ENCODE data around the gene LPIN1.
A peak's percentile ranks its signal among the peaks of the same experiment; 100 is the strongest.
"Not testable (repeated sequence)": the region's sequence is repeated elsewhere in the genome, so short reads cannot be mapped to it uniquely, and the experiment has no call there.

The LPIN1 gene

GRCh38 chr2:11812466-11813248 lies 66.2 kb downstream of the LPIN1 start:
- DNase-seq (ENCODE audit: low read depth), result no peak

GRCh38 chr2:11813345-11813744 lies 66.9 kb downstream of the LPIN1 start:
- not testable (repeated sequence) for DNase-seq (ENCODE audit: low read depth)

GRCh38 chr2:11813951-11814350 lies 67.5 kb downstream of the LPIN1 start:
- no peak for DNase-seq (ENCODE audit: low read depth)

- DNase-seq (ENCODE audit: low read depth), result no peak
Observed at GRCh38 chr2:11814979-11815510, 68.6 kb downstream of the LPIN1 start.

GRCh38 chr2:11816935-11817334 lies 70.5 kb downstream of the LPIN1 start:
- DNase-seq (ENCODE audit: low read depth), result not testable (repeated sequence)

GRCh38 chr2:11819235-11819729 lies 72.8 kb downstream of the LPIN1 start:
- DNase-seq (ENCODE audit: low read depth), result no peak

GRCh38 chr2:11820650-11821049 lies 74.2 kb downstream of the LPIN1 start:
- DNase-seq (ENCODE audit: low read depth), result no peak

GRCh38 chr2:11821705-11822104 lies 75.3 kb downstream of the LPIN1 start:
- no peak for DNase-seq (ENCODE audit: low read depth)

- DNase-seq (ENCODE audit: low read depth), result not testable (repeated sequence)
Observed at GRCh38 chr2:11822359-11822745, 75.9 kb downstream of the LPIN1 start.

- DNase-seq (ENCODE audit: low read depth), result no peak
Observed at GRCh38 chr2:11822746-11823451, 76.5 kb downstream of the LPIN1 start.

GRCh38 chr2:11824901-11825828 lies 78.7 kb downstream of the LPIN1 start:
- no peak for DNase-seq (ENCODE audit: low read depth)

- DNase-seq (ENCODE audit: low read depth), result no peak
Observed at GRCh38 chr2:11827547-11827946, 81.1 kb downstream of the LPIN1 start.

- no peak for DNase-seq (ENCODE audit: low read depth)
Observed at GRCh38 chr2:11828933-11829323, 82.5 kb downstream of the LPIN1 start.

GRCh38 chr2:11829324-11829946 lies 83.0 kb downstream of the LPIN1 start:
- peak; percentile 22 for DNase-seq (ENCODE audit: low read depth)

- peak; percentile 98 for DNase-seq (ENCODE audit: low read depth)
Observed at GRCh38 chr2:11829947-11830707, 83.7 kb downstream of the LPIN1 start.

GRCh38 chr2:11830708-11831301 lies 84.4 kb downstream of the LPIN1 start:
- DNase-seq (ENCODE audit: low read depth), result no peak

GRCh38 chr2:11831415-11831814 lies 85.0 kb downstream of the LPIN1 start:
- no peak for DNase-seq (ENCODE audit: low read depth)

GRCh38 chr2:11832531-11832930 lies 86.1 kb downstream of the LPIN1 start:
- no peak for DNase-seq (ENCODE audit: low read depth)

GRCh38 chr2:11833601-11834000 lies 87.2 kb downstream of the LPIN1 start:
- peak; percentile 35 for DNase-seq (ENCODE audit: low read depth)

- DNase-seq (ENCODE audit: low read depth), result no peak
Observed at GRCh38 chr2:11835403-11835802, 89.0 kb downstream of the LPIN1 start.

Measured in stromal cell of bone marrow (primary cell).